ENCODE measurements around the gene POLR2I.
"Not testable (repeated sequence)": the region's sequence is repeated elsewhere in the genome, so short reads cannot be mapped to it uniquely, and the experiment has no call there.

POLR2I gene

DNA sequence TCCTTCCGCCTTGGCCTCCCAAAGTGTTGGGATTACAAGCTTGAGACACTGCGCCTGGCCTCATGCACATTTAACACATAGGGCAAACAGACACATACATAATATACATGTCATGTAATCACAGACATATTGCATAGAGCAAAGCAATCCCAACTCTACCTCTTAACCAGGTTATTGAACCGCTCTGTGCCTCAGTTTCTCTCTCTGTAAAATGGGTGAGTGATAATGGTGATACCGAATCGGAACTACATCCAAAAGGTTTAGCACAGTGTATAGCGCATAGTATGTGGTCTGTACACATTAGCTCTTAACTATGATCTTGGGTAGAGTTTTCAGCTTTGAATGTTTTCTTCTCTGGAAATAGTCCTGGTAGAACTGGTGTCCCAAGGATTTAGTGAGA lies 29.9 kb upstream of the POLR2I start:
- H3K27ac ChIP-seq (ENCODE audit: insufficient read depth, low read depth, low read length, poor library complexity, severe bottlenecking), result no peak overlapping the region
- no peaks in the 10 kb centered on the region for H3K27me3 ChIP-seq (ENCODE audit: control insufficient read depth, insufficient read depth, low read length, poor library complexity, severe bottlenecking)
- peaks cover 5% of the 10 kb centered on the region for H3K4me1 ChIP-seq (ENCODE audit: control insufficient read depth, insufficient read depth, low read length)
- no peak overlapping the region for H3K4me3 ChIP-seq (ENCODE audit: insufficient read depth, low read depth, low read length)
- H3K36me3 ChIP-seq (ENCODE audit: control insufficient read depth, insufficient read depth, low read length), result peaks cover 50% of the 10 kb centered on the region
- H3K9me3 ChIP-seq (ENCODE audit: control insufficient read depth, low read length), result no peaks in the 10 kb centered on the region
- WGBS, 2 experiments, result 92 to 97% methylated on average over 6 of the region's 6 CpGs

DNA sequence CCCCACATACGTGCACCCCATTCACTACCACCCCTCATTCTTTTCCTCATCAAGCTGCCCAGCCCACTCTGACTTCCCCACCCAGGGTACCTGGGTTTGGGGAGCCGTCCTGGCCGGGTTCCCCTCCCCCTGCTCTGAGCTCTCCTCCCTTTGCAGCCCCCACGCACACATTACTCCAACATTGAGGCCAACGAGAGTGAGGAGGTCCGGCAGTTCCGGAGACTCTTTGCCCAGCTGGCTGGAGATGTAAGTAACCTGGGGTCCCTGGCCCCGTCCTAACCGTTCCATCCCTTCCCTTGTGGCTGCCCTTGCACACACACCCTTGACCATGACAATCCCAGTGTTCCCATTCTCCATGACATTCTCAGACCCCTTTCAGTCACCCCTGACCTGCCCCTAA lies 27.8 kb upstream of the POLR2I start:
- Histone ChIP-seq H3K36me3 (ENCODE audit: control insufficient read depth, insufficient read depth, low read length) (peaks cover 34% of the 10 kb centered on the region), H3K4me3 (ENCODE audit: insufficient read depth, low read depth, low read length) (no peak overlapping the region), H3K27me3 (ENCODE audit: control insufficient read depth, insufficient read depth, low read length, poor library complexity, severe bottlenecking) (no peaks in the 10 kb centered on the region), H3K9me3 (ENCODE audit: control insufficient read depth, low read length) (no peaks in the 10 kb centered on the region), H3K4me1 (ENCODE audit: control insufficient read depth, insufficient read depth, low read length) (peaks cover 5% of the 10 kb centered on the region), H3K27ac (ENCODE audit: insufficient read depth, low read depth, low read length, poor library complexity, severe bottlenecking) (no peak overlapping the region)
- WGBS, 2 experiments, result 94 to 96% methylated on average over 9 of the region's 9 CpGs

DNA sequence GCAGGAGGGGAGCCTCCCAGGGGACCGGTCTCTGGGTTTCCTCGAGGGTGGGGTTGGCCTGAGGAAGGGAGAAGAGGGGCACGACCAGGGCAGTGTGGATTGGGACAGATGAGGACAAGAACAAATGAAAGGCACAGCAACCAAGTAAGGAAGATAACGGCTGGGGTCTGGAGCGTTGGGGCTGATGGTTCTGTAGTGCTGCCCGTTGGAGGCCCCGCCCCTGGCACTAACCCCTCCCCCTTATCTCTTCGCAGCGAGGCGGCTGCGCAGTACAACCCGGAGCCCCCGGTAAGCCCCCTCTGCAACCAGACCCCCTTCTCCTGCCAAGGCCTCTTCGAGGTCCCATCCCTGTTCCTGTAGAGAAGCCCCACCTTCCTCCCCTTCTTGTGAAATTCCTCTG lies 27.4 kb upstream of the POLR2I start:
- H3K27me3 ChIP-seq (ENCODE audit: control insufficient read depth, insufficient read depth, low read length, poor library complexity, severe bottlenecking), result no peaks in the 10 kb centered on the region
- peaks cover 5% of the 10 kb centered on the region for H3K4me1 ChIP-seq (ENCODE audit: control insufficient read depth, insufficient read depth, low read length)
- no peak overlapping the region for H3K27ac ChIP-seq (ENCODE audit: insufficient read depth, low read depth, low read length, poor library complexity, severe bottlenecking)
- peaks cover 31% of the 10 kb centered on the region for H3K36me3 ChIP-seq (ENCODE audit: control insufficient read depth, insufficient read depth, low read length)
- no peak overlapping the region for H3K4me3 ChIP-seq (ENCODE audit: insufficient read depth, low read depth, low read length)
- 95% methylated on average over 14 of the region's 14 CpGs for WGBS, 2 experiments
- no peaks in the 10 kb centered on the region for H3K9me3 ChIP-seq (ENCODE audit: control insufficient read depth, low read length)

DNA sequence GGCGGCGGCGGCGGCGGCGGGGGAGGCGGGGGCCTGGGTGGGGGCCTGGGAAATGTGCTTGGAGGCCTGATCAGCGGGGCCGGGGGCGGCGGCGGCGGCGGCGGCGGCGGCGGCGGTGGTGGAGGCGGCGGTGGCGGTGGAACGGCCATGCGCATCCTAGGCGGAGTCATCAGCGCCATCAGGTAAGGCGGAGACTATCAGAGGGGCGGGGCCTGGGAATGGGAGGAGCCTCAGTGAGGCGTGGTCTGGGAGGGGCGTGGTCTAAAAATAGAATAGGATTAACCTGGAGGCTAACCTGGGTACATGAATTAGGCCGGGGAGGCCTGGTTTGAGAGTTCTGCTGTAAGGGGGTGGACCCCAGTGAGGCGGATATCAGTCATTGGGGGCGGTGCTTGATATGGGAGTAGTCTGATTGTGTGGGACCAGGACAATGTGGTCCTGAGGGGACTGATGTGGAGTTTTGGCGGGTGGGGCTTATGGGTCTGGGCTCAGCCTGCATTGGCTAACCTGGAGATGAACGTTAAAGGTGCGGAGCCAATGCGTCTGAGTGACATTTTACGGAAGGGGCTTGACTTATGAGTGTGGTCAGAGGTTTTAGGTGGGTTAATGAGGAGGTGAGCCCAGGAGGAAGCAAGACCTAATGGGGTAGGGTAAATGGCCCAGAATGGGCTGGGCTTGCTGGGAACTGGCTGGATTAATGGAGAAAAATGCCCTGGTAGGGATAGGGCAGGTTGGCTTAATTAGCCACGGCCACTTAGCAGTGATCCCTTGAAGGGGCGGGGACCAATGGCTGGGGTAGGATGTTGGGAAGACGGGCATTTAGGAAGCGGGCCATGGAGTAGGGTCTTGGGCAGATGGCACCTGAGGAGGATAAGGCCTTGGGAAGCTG lies 26.6 kb upstream of the POLR2I start:
- Histone ChIP-seq H3K4me3 (ENCODE audit: insufficient read depth, low read depth, low read length) (peak overlapping the region; percentile 100), H3K27ac (ENCODE audit: insufficient read depth, low read depth, low read length, poor library complexity, severe bottlenecking) (no peak overlapping the region), H3K36me3 (ENCODE audit: control insufficient read depth, insufficient read depth, low read length) (peaks cover 25% of the 10 kb centered on the region), H3K9me3 (ENCODE audit: control insufficient read depth, low read length) (no peaks in the 10 kb centered on the region), H3K4me1 (ENCODE audit: control insufficient read depth, insufficient read depth, low read length) (peaks cover 5% of the 10 kb centered on the region), H3K27me3 (ENCODE audit: control insufficient read depth, insufficient read depth, low read length, poor library complexity, severe bottlenecking) (no peaks in the 10 kb centered on the region)
- 15 to 16% methylated on average over 42 of the region's 42 CpGs for WGBS, 2 experiments

DNA sequence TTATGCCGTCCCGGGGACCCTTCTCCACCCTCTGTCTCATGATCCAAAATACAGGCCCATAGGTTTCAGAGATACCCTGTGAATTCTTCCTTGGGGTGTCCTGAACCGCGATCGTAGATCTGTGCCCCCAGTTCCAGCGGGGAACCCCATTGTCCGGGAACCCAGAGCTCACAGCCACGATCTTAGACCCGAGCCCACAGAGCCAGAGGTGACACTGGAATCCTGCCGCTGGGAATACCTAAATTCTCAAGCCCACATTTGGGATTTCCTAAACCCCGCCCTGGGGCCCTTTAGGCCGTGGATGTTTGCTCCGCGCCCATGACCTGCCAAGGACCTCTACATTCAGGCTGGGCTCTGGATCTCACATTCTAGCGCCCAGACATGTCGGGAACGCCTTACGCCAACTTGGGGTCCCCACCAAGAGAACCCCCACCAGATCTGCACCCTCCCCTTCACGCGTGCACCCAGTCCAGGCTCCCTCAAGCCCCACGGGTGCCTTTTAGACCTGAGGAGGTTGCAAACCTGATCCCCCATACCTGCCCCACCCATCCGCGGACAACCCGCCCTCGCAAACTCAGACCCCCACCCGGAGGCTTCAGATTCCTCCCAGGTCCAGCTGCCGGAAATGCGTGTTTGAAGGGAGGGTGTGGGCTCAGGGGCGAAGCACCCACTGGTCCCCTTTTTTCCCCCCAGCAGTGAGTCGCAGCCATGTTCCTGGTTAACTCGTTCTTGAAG lies 25.8 kb upstream of the POLR2I start:
- peaks cover 18% of the 10 kb centered on the region for H3K36me3 ChIP-seq (ENCODE audit: control insufficient read depth, insufficient read depth, low read length)
- no peaks in the 10 kb centered on the region for H3K27me3 ChIP-seq (ENCODE audit: control insufficient read depth, insufficient read depth, low read length, poor library complexity, severe bottlenecking)
- H3K4me1 ChIP-seq (ENCODE audit: control insufficient read depth, insufficient read depth, low read length), result peaks cover 5% of the 10 kb centered on the region
- no peaks in the 10 kb centered on the region for H3K9me3 ChIP-seq (ENCODE audit: control insufficient read depth, low read length)
- peak overlapping the region; percentile 71 for H3K27ac ChIP-seq (ENCODE audit: insufficient read depth, low read depth, low read length, poor library complexity, severe bottlenecking)
- WGBS, 2 experiments, result 0% methylated on average over 29 to 31 of the region's 31 CpGs
- H3K4me3 ChIP-seq (ENCODE audit: insufficient read depth, low read depth, low read length), result peak overlapping the region; percentile 100

DNA sequence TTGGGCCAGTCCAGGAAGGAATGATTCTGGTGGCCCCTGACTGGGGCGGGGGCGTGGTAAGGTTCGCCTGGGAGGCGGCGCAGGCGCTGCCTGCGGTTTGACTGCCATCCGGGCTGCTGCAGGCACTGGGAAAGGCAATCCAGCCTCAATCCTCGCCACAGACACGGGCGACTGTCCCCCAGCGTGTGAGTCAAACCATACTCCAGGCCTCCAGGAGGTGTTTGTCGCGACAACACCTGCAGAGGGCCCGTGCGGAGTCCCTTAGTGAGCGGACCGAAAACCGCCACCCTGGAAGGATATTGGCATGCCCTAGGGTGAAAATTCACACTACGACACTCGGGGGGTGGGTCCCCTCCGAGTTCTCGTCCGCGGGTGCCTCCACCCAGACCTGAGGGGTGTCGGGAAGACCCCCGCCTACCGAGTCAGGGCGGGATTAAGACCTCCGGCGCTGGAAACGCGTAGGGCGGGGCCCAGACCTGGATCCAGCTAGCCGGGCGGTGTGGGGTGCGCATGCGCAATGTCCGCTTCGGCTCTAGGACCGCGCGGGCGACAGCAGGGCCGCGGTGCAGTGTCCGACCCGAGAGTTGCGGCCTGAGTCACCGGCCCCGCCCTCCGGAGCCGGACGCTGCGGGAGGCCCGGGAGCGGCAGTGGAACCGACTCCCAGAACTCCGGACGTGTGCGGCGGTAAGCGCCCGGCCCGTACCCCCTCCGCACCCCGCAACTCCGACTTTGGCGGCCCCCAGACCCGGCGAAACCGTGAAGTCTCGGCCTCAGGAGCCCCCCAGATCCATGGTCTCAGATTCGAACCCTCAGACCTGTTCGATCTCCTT lies 25.0 kb upstream of the POLR2I start, which contains the start of gene CAPNS1:
CAPNS1 (plus strand) TSS at position 594 of the 831 bp plus-strand sequence. CDS start 946 bp downstream, outside the sequence.
- peaks cover 5% of the 10 kb centered on the region for H3K4me1 ChIP-seq (ENCODE audit: control insufficient read depth, insufficient read depth, low read length)
- no peaks in the 10 kb centered on the region for H3K27me3 ChIP-seq (ENCODE audit: control insufficient read depth, insufficient read depth, low read length, poor library complexity, severe bottlenecking)
- peak within 1 kb of the TSS; percentile 100 for H3K4me3 ChIP-seq (ENCODE audit: insufficient read depth, low read depth, low read length)
- peak within 1 kb of the TSS; percentile 79 for H3K27ac ChIP-seq (ENCODE audit: insufficient read depth, low read depth, low read length, poor library complexity, severe bottlenecking)
- no peaks in the 10 kb centered on the region for H3K9me3 ChIP-seq (ENCODE audit: control insufficient read depth, low read length)
- WGBS, 2 experiments, result 0 to 1% methylated on average over 75 of the region's 75 CpGs
- H3K36me3 ChIP-seq (ENCODE audit: control insufficient read depth, insufficient read depth, low read length), result peaks cover 17% of the 10 kb centered on the region

DNA sequence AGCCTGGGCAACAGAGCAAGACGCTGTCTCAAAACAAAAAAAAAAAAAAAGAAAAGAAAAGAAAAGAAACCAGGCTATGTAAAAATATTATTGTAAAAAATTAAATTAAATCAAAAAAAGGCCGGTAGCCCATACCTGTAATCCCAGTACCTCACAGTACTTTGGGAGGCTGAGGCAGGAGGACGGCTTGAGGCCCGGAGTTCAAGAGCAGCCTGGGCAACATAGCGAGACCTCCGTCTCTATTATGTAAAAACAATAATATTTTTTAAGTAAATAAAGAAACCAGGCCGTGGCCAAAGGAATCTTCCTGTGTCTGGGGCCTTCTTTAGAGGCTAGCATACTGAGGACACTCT lies 24.4 kb upstream of the POLR2I start:
- peaks cover 11% of the 10 kb centered on the region for H3K36me3 ChIP-seq (ENCODE audit: control insufficient read depth, insufficient read depth, low read length)
- peak overlapping the region; percentile 79 for H3K27ac ChIP-seq (ENCODE audit: insufficient read depth, low read depth, low read length, poor library complexity, severe bottlenecking)
- 64 to 69% methylated on average over 4 of the region's 7 CpGs for WGBS, 2 experiments
- H3K4me1 ChIP-seq (ENCODE audit: control insufficient read depth, insufficient read depth, low read length), result peaks cover 5% of the 10 kb centered on the region
- no peaks in the 10 kb centered on the region for H3K27me3 ChIP-seq (ENCODE audit: control insufficient read depth, insufficient read depth, low read length, poor library complexity, severe bottlenecking)
- H3K9me3 ChIP-seq (ENCODE audit: control insufficient read depth, low read length), result no peaks in the 10 kb centered on the region
- peak overlapping the region; percentile 100 for H3K4me3 ChIP-seq (ENCODE audit: insufficient read depth, low read depth, low read length)

DNA sequence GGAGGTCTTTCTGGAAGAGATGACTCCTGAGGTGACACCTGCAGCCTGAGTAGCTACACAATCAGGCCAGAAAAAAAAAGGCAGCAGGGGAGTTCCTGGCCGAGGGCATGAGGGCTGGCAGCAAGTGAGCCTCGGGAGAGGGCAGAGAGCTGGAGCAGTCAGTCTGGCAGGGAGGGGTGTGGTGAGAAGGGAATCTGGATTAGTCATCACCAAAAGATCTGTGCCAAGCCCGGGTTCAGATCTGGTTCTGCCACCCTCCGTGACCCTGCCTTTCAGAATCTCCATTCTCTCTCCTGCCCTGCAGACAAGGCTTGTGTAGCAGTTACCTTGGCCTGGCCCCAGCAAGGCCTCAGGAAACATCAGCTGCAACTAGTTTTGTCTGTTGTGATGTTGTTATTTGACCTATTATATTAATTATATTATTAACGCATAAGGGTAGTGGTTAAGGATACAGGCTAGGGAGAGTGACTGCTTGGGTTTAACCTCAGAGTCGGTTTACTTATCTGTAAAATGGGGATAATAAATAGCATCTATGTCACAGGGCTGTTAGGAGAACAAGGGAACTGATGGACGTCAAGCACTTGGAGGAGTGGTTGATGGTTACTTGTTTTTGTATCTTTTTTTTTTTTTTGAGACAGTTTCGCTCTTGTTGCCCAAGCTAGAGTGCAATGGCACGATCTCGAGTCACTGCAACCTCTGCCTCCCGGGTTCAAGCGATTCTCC lies 22.4 kb upstream of the POLR2I start:
- 83 to 87% methylated on average over 12 of the region's 12 CpGs for WGBS, 2 experiments
- no peaks in the 10 kb centered on the region for H3K9me3 ChIP-seq (ENCODE audit: control insufficient read depth, low read length)
- no peaks in the 10 kb centered on the region for H3K36me3 ChIP-seq (ENCODE audit: control insufficient read depth, insufficient read depth, low read length)
- no peak overlapping the region for H3K27ac ChIP-seq (ENCODE audit: insufficient read depth, low read depth, low read length, poor library complexity, severe bottlenecking)
- H3K4me1 ChIP-seq (ENCODE audit: control insufficient read depth, insufficient read depth, low read length), result peaks cover 5% of the 10 kb centered on the region
- no peaks in the 10 kb centered on the region for H3K27me3 ChIP-seq (ENCODE audit: control insufficient read depth, insufficient read depth, low read length, poor library complexity, severe bottlenecking)
- H3K4me3 ChIP-seq (ENCODE audit: insufficient read depth, low read depth, low read length), result no peak overlapping the region

DNA sequence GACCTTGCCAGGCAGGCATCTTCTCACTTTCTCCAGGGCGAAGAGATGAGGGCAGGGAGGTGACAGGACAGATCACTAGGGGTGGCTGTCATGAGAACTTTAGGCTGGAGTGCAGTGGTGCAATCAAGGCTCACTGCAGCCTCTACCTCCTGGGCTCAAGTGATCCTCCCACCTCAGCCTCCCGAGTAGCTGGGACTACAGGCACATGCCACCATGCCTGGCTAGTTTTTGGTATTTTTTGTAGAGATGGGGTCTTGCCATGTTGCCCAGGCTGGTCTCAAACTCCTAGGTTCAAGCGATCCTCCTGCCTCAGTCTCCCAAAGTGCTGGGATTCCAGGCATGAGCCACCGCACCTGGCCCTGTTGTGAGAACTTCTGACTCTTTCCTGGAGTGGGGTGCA lies 20.2 kb upstream of the POLR2I start:
- H3K4me3 ChIP-seq (ENCODE audit: insufficient read depth, low read depth, low read length); H3K27me3 ChIP-seq (ENCODE audit: control insufficient read depth, insufficient read depth, low read length, poor library complexity, severe bottlenecking); H3K27ac ChIP-seq (ENCODE audit: insufficient read depth, low read depth, low read length, poor library complexity, severe bottlenecking); H3K36me3 ChIP-seq (ENCODE audit: control insufficient read depth, insufficient read depth, low read length); H3K4me1 ChIP-seq (ENCODE audit: control insufficient read depth, insufficient read depth, low read length); H3K9me3 ChIP-seq (ENCODE audit: control insufficient read depth, low read length): not testable (repeated sequence)
- WGBS, 2 experiments, result 86 to 88% methylated on average over 4 of the region's 4 CpGs

All from ectodermal cell (in vitro differentiated cells).